Measurements from ENCODE around the gene IL37. TPM values are rescaled to one million over a fixed set of nuclear protein-coding genes. Genes with fewer than 3 reads are reported as not detected.

Gene IL37
- total RNA-seq, result not detected in 2 replicates

- DNase-seq, result no peak
These were observed at the start of gene IL37 for GRCh38 chr2:112910865-112911264. Gene IL37 (plus strand): TSS chr2:112911165. CDS start chr2:112913013, 1,848 bp downstream.

GRCh38 chr2:112864072-112864471, 46.9 kb upstream of the IL37 start:
- DNase-seq, result no peak

- no peak for DNase-seq
These were observed 44.7 kb upstream of the IL37 start for GRCh38 chr2:112866128-112866835.

- DNase-seq, result no peak
These were observed 43.0 kb upstream of the IL37 start for GRCh38 chr2:112867701-112868631.

- peak; percentile 81 for DNase-seq
These were observed 41.6 kb upstream of the IL37 start for GRCh38 chr2:112869258-112869842.

- DNase-seq, result no peak
These were observed 39.8 kb upstream of the IL37 start for GRCh38 chr2:112870841-112871835.

- DNase-seq, result no peak
These were observed 34.6 kb upstream of the IL37 start for GRCh38 chr2:112876257-112876970.

GRCh38 chr2:112876971-112877361, 34.0 kb upstream of the IL37 start:
- DNase-seq, result no peak

GRCh38 chr2:112877423-112877822, 33.5 kb upstream of the IL37 start:
- DNase-seq, result no peak

- DNase-seq, result no peak
These were observed 31.4 kb upstream of the IL37 start for GRCh38 chr2:112879491-112880041.

- no peak for DNase-seq
These were observed 30.9 kb upstream of the IL37 start for GRCh38 chr2:112880091-112880531.

GRCh38 chr2:112880696-112881095, 30.3 kb upstream of the IL37 start:
- DNase-seq, result peak; percentile 44

- DNase-seq, result peak; percentile 84
These were observed 29.6 kb upstream of the IL37 start for GRCh38 chr2:112881217-112881985.

GRCh38 chr2:112883669-112884068, 27.3 kb upstream of the IL37 start:
- DNase-seq, result no peak

- peak; percentile 67 for DNase-seq
These were observed 26.0 kb upstream of the IL37 start for GRCh38 chr2:112884869-112885505.

GRCh38 chr2:112885506-112885902, 25.5 kb upstream of the IL37 start:
- DNase-seq, result no peak

GRCh38 chr2:112886291-112886690, 24.7 kb upstream of the IL37 start:
- no peak for DNase-seq

- no peak for DNase-seq
These were observed 22.8 kb upstream of the IL37 start for GRCh38 chr2:112887964-112888749.

GRCh38 chr2:112889976-112890375, 21.0 kb upstream of the IL37 start:
- no peak for DNase-seq

Data from dermis blood vessel endothelial cell (primary cell).